Measurements from ENCODE around the gene DOK3. TPM values are rescaled to one million over a fixed set of nuclear protein-coding genes. Genes with fewer than 3 reads are reported as not detected.
A peak's percentile ranks its signal among the peaks of the same experiment; 100 is the strongest.

The DOK3 gene
- total and polyA plus RNA-seq, 2 experiments from 2014 or later: 2.2 to 11.1 TPM

- Mint-ChIP-seq H3K4me1 (peaks cover 29% of the 10 kb centered on the region), H3K4me3 (peak within 1 kb of the TSS; percentile 85), H3K27ac (peak within 1 kb of the TSS; percentile 9; the same call in 1 of the 2 replicates), H3K36me3 (ENCODE audit: low read depth) (peaks cover 22% of the 10 kb centered on the region), H3K9me3 (peaks cover 1% of the 10 kb centered on the region; the same call in 1 of the 3 replicates), H3K27me3 (ENCODE audit: insufficient read depth, low read depth, poor library complexity) (peaks cover 12% of the 10 kb centered on the region)
- Histone ChIP-seq H3K4me2 (peak within 1 kb of the TSS; percentile 99), H3K4me3 (peak within 1 kb of the TSS; percentile 98), H3F3A (replicated peaks; ENCODE audit: low read depth) (peaks cover 15% of the 10 kb centered on the region), H3K4me1 (ENCODE audit: insufficient read depth) (peaks cover 10% of the 10 kb centered on the region; the same call in 1 of the 2 replicates), H3K9me2 (ENCODE audit: insufficient read depth) (no peaks in the 10 kb centered on the region), H3K27me3 (ENCODE audit: insufficient read depth) (no peaks in the 10 kb centered on the region), H3K27ac (ENCODE audit: low read depth) (0 out of 2 replicates have a peak within 1 kb of the TSS, but pooled peaks have one; percentile 26), H4K20me1 (replicated peaks; ENCODE audit: insufficient read depth) (peaks cover 37% of the 10 kb centered on the region), H3K79me2 (replicated peaks; ENCODE audit: insufficient read depth) (peaks cover 42% of the 10 kb centered on the region), H2AFZ (peak within 1 kb of the TSS; percentile 89), H3K36me3 (ENCODE audit: insufficient read depth) (peaks cover 11% of the 10 kb centered on the region; the same call in 1 of the 2 replicates)
- ATAC-seq (peak; percentile 81), DNase-seq (ENCODE audit: low spot score) (peak; percentile 98)
- TF ChIP-seq, protein P1, sequence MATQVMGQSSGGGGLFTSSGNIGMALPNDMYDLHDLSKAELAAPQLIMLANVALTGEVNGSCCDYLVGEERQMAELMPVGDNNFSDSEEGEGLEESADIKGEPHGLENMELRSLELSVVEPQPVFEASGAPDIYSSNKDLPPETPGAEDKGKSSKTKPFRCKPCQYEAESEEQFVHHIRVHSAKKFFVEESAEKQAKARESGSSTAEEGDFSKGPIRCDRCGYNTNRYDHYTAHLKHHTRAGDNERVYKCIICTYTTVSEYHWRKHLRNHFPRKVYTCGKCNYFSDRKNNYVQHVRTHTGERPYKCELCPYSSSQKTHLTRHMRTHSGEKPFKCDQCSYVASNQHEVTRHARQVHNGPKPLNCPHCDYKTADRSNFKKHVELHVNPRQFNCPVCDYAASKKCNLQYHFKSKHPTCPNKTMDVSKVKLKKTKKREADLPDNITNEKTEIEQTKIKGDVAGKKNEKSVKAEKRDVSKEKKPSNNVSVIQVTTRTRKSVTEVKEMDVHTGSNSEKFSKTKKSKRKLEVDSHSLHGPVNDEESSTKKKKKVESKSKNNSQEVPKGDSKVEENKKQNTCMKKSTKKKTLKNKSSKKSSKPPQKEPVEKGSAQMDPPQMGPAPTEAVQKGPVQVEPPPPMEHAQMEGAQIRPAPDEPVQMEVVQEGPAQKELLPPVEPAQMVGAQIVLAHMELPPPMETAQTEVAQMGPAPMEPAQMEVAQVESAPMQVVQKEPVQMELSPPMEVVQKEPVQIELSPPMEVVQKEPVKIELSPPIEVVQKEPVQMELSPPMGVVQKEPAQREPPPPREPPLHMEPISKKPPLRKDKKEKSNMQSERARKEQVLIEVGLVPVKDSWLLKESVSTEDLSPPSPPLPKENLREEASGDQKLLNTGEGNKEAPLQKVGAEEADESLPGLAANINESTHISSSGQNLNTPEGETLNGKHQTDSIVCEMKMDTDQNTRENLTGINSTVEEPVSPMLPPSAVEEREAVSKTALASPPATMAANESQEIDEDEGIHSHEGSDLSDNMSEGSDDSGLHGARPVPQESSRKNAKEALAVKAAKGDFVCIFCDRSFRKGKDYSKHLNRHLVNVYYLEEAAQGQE (IDR thresholded peaks at IDR 0.05; ENCODE audit: unreplicated experiment): peak; percentile 5
- TF ChIP-seq STAT1 (IDR thresholded peaks at IDR 0.05; ENCODE audit: unreplicated experiment) (no peak), EZH2 (IDR thresholded peaks at IDR 0.05; ENCODE audit: low read depth, unreplicated experiment) (no peak), NANOG (IDR thresholded peaks at IDR 0.05; ENCODE audit: borderline replicate concordance) (no peak), CTCF (conservative IDR thresholded peaks at IDR 0.05; ENCODE audit: low read depth in 2 of 2) (peak; percentile 27 to 35; a peak in 3 of 4 replicates), POLR2AphosphoS5 (IDR thresholded peaks at IDR 0.05; ENCODE audit: low read depth) (peak; percentile 45; the same call in 1 of the 2 replicates), JUNB (IDR thresholded peaks at IDR 0.05; ENCODE audit: unreplicated experiment) (no peak), CREB1 (CRISPR knock-in tag; IDR thresholded peaks at IDR 0.05; ENCODE audit: low read depth) (0 out of 2 replicates have a peak, but pooled peaks have one; percentile 23), ZNF462 (CRISPR knock-in tag; IDR thresholded peaks at IDR 0.05) (no peak)
- TF ChIP-seq, protein P2, sequence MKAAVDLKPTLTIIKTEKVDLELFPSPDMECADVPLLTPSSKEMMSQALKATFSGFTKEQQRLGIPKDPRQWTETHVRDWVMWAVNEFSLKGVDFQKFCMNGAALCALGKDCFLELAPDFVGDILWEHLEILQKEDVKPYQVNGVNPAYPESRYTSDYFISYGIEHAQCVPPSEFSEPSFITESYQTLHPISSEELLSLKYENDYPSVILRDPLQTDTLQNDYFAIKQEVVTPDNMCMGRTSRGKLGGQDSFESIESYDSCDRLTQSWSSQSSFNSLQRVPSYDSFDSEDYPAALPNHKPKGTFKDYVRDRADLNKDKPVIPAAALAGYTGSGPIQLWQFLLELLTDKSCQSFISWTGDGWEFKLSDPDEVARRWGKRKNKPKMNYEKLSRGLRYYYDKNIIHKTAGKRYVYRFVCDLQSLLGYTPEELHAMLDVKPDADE (IDR thresholded peaks at IDR 0.05): peak; percentile 91
Observed at GRCh38 chr5:177554474-177555111, 45.0 kb upstream of the DOK3 start, which contains the start of gene FAM193B. FAM193B (minus strand) TSS chr5:177554563; CDS start chr5:177554458, 105 bp downstream.
